ENCODE measurements around the gene PLEKHO1. TPM values are rescaled to one million over a fixed set of nuclear protein-coding genes. Genes with fewer than 3 reads are reported as not detected.

PLEKHO1 gene
- total RNA-seq, 1 donor from 2014 or later: 82.0 TPM

- no peak for DNase-seq (ENCODE audit: low read depth)
- Histone ChIP-seq H3K4me3 (ENCODE audit: low read depth, low read length) (no peak overlapping the region), H3K27me3 (ENCODE audit: control insufficient read depth, insufficient read depth, low read length) (no peaks in the 10 kb centered on the region), H3K36me3 (ENCODE audit: control insufficient read depth, insufficient read depth, low read length) (no peaks in the 10 kb centered on the region)
- TF ChIP-seq CTCF (IDR thresholded peaks at IDR 0.05; ENCODE audit: insufficient read depth, low read length, poor library complexity, severe bottlenecking): no peak
Measured at GRCh38 chr1:150115121-150115520, 34.6 kb upstream of the PLEKHO1 start.

GRCh38 chr1:150118716-150119115 is 31.0 kb upstream of the PLEKHO1 start:
- no peaks in the 10 kb centered on the region for H3K27me3 ChIP-seq (ENCODE audit: control insufficient read depth, insufficient read depth, low read length)
- no peaks in the 10 kb centered on the region for H3K36me3 ChIP-seq (ENCODE audit: control insufficient read depth, insufficient read depth, low read length)
- no peak overlapping the region for H3K4me3 ChIP-seq (ENCODE audit: low read depth, low read length)
- no peak for TF ChIP-seq CTCF (IDR thresholded peaks at IDR 0.05; ENCODE audit: insufficient read depth, low read length, poor library complexity, severe bottlenecking)
- DNase-seq (ENCODE audit: low read depth): no peak

- Histone ChIP-seq H3K27me3 (ENCODE audit: control insufficient read depth, insufficient read depth, low read length) (no peaks in the 10 kb centered on the region), H3K36me3 (ENCODE audit: control insufficient read depth, insufficient read depth, low read length) (no peaks in the 10 kb centered on the region), H3K4me3 (ENCODE audit: low read depth, low read length) (no peak overlapping the region)
- no peak for TF ChIP-seq CTCF (IDR thresholded peaks at IDR 0.05; ENCODE audit: insufficient read depth, low read length, poor library complexity, severe bottlenecking)
- DNase-seq (ENCODE audit: low read depth): no peak
Measured at GRCh38 chr1:150121236-150121862, 28.4 kb upstream of the PLEKHO1 start.

GRCh38 chr1:150126811-150127210 is 22.9 kb upstream of the PLEKHO1 start:
- Histone ChIP-seq H3K4me3 (ENCODE audit: low read depth, low read length) (no peak overlapping the region), H3K36me3 (ENCODE audit: control insufficient read depth, insufficient read depth, low read length) (no peaks in the 10 kb centered on the region), H3K27me3 (ENCODE audit: control insufficient read depth, insufficient read depth, low read length) (no peaks in the 10 kb centered on the region)
- no peak for TF ChIP-seq CTCF (IDR thresholded peaks at IDR 0.05; ENCODE audit: insufficient read depth, low read length, poor library complexity, severe bottlenecking)
- no peak for DNase-seq (ENCODE audit: low read depth)

- Histone ChIP-seq H3K4me3 (ENCODE audit: low read depth, low read length) (no peak overlapping the region), H3K27me3 (ENCODE audit: control insufficient read depth, insufficient read depth, low read length) (no peaks in the 10 kb centered on the region), H3K36me3 (ENCODE audit: control insufficient read depth, insufficient read depth, low read length) (no peaks in the 10 kb centered on the region)
- DNase-seq (ENCODE audit: low read depth): no peak
- TF ChIP-seq CTCF (IDR thresholded peaks at IDR 0.05; ENCODE audit: insufficient read depth, low read length, poor library complexity, severe bottlenecking): no peak
Measured at GRCh38 chr1:150127464-150127863, 22.3 kb upstream of the PLEKHO1 start.

- no peak for DNase-seq (ENCODE audit: low read depth)
- no peak for TF ChIP-seq CTCF (IDR thresholded peaks at IDR 0.05; ENCODE audit: insufficient read depth, low read length, poor library complexity, severe bottlenecking)
Measured at GRCh38 chr1:150127868-150128267, 21.8 kb upstream of the PLEKHO1 start.

More at GRCh38 chr1:150127868-150128267, 21.8 kb upstream of the PLEKHO1 start:
- no peak overlapping the region for H3K4me3 ChIP-seq (ENCODE audit: low read depth, low read length)
- no peaks in the 10 kb centered on the region for H3K27me3 ChIP-seq (ENCODE audit: control insufficient read depth, insufficient read depth, low read length)
- H3K36me3 ChIP-seq (ENCODE audit: control insufficient read depth, insufficient read depth, low read length): no peaks in the 10 kb centered on the region
